Measurements from ENCODE around the gene FLACC1.
"Not testable (repeated sequence)": the region's sequence is repeated elsewhere in the genome, so short reads cannot be mapped to it uniquely, and the experiment has no call there.

The FLACC1 gene

DNA sequence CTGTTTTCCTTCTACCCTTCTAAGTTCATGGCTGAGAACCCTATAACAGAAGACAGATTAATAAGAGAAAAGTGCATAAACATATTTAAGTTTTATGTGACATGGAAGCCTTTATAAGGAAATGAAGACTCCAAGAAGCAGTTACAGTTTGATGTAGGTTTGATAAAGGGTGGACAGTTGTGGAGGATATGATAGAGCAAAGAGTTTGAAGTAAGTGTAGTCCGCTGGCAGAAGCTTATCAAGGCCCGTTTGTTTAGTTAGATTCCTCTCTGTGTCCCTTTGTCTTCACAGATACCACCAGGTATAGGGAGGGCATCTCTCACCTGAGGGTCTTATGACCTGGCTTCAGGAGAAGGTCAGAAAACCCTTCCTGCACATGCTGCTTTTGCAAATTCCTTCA lies 107.3 kb downstream of the FLACC1 start:
- no peak for DNase-seq

DNA sequence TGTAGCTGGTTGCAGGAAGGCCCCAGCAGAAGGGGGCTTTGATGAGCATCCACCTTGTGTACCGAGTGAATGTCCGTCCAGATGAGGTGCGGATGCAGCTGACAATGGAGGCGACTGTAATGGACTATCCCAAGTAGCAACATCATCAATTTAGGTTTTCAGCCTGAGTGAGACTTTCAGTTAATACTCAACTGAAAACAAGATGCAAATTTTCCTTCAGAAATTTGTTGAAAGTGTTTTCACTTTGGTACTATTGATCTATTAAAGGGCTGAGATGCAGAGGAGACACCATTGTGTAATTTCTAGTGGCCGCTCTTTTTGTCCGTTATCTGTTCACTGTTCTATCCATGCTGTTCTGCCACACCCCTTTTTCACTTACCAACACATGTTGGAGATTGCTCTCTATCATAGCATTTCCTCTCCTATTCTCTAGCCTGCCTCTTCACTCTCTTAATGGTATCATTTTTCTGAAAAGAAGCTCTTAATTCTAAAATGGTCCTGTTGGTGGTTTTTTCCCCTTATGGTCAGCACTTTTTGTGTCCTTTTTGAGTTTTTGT lies 108.8 kb downstream of the FLACC1 start:
- no peak for DNase-seq

GRCh38 chr2:201246280-201246679 lies 110.9 kb downstream of the FLACC1 start:
- no peak for DNase-seq

DNA sequence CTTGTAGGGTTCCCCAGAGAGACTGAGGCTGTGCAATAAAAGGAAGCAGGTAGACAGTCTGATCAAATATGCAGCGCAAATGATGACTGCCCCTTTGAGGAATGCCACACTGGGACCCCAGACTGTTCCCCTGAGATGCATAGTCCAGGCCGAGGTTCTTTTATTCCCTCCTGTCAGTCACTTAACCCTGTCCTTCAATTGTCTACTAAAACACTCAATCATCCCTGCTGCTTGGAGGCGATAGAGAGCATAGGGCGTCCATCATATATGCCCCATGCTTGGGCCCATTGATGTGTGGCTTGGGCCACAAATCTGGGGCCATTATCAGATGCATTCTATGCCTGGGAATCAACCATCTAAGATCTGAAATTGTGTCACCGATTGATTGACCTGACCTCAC lies 112.3 kb downstream of the FLACC1 start:
- no peak for DNase-seq

DNA sequence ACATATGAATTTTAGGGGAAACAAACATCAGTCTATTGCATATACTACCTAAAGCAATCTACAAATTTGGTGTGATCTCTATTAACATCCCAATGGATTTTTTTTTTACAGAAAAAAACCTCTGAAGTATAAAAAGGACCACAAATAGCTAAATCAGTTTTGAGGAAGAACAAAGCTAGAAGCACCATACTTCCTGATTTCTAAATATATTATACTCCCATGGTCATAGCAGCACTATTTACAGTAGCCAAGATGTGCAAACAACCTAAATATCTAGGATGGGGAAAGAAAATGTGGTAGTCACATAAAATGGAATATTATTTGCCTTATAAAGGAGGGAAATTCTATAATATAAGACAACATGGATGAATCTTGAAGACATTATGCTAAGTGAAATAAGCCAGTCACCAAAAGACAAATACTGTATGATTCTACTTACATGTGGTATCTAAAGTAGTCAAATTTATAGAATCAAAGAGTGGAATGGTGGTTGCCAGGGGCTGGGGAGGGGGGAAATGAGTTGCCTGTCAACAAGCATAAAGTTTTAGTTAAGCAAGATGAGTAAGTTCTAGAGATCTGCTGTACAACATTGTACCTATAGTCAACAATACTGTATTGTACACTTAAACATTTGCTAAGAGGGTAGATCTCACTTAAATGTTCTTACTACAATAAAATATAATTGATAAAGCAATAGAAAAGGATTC lies 114.4 kb downstream of the FLACC1 start:
- no peak for DNase-seq

- DNase-seq: not testable (repeated sequence)
Measured at GRCh38 chr2:201239167-201239935, 117.8 kb downstream of the FLACC1 start.
